Measurements from ENCODE around the gene SPRED1.
"Not testable (repeated sequence)": the region's sequence is repeated elsewhere in the genome, so short reads cannot be mapped to it uniquely, and the experiment has no call there.

The SPRED1 gene

DNA sequence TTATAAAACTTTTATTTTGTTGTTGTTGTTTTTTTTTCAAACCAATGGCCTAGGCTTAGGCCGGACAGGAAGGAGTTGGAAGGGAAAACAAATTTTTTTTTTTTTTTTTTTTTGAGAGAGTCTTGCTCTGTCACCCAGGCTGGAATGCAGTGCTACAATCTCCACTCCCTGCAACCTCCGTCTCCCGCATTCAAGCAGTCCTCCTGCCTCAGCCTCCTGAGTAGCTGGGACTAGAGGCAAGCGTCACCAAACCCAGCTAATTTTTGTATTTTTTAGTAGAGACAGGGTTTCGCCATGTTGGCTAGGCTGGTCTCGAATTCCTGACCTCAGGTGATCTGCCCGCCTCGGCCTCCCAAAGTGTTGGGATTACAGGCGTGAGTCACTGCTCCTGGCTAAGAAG lies 15.6 kb upstream of the SPRED1 start:
- not testable (repeated sequence) for DNase-seq

DNA sequence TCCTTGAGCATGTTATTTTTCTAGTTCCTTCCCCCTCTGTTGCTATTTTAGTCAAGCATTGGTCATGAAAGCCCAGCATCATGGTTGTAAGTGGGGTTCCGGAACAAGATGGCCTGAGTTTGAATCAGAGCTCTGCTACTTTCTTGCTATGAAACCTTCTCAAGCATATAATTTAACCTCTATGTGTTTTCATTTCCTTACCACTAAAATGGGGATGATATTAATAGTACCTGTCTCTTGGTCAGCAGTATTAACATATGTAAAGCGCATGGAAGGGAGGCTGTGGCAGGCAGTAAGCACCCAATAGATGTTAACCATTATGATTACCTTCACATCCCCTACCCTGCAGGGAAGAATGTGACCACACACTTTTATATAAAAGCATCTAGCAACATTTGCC lies 14.3 kb upstream of the SPRED1 start:
- DNase-seq, result no peak

DNA sequence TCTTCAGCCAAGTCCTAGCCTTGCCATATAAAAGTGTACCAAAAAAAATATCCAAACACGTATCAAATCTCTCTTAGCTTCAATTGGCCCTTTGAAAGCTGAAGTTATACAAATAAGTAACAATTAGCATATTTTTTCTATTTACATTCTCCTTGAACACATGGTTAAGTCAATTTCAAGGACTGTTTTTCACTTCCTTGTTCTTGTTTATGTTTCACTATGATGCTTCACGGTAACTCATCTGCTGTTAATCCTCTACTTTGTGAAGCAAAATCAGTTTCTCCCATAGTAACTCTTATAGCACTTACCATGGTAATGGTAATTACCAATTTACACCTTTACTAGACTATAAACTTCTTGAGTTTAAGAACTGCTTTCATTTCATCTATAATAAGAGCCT lies 10.6 kb upstream of the SPRED1 start:
- DNase-seq, result no peak

DNA sequence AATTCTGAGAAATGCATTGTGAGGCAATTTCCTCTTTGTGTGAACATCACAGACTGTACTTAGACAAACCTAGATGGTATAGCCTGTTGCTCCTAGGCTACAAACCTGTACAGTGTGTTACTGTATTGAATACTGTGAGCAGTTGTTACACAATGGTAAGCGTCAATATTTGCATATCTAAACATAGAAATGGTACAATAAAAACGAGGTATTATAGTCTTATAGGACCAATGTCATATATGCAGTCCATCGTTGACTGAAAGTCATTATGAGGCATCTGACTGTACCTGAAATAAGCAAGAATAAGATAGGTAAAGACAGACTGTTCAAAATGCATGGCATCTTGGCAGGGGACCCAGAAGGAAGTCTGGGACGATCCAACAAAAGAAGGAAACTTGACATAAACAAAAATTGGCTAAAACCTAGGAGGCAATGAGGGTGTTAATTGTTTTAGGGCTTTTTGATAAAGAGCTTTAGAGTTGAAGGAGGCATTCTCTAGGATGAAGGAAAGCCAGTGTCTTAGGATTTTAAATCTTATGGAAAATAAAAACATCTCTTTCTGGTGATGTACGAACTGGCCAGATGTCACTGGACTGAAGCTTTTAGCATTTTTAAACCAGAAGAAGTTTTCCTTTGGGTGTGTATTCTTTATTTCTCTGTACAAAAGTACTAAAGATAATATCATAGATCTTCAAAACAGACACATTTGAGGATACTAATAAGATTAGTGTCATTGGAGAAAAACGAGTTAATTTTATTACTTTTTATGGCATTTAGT lies 9.2 kb upstream of the SPRED1 start:
- DNase-seq, result no peak

DNA sequence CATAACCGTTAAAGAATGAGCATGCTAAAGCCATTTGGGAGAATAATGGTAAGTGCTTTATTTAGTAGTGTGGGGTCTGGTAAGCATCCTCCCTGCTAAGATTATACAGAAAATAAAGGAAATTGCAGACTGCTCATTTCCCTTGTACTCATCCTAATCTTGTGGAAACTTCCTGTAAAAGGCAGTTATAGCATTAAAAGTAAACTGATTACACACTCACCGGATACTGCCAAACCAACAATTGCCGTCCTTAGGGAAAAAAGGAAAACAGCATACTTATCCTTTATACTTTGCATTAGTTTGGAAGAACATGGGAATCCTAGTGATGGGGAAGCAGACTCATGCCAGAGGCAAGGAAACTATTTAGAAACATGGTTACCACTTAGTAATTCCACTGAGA lies 5.3 kb upstream of the SPRED1 start:
- DNase-seq, result no peak

DNA sequence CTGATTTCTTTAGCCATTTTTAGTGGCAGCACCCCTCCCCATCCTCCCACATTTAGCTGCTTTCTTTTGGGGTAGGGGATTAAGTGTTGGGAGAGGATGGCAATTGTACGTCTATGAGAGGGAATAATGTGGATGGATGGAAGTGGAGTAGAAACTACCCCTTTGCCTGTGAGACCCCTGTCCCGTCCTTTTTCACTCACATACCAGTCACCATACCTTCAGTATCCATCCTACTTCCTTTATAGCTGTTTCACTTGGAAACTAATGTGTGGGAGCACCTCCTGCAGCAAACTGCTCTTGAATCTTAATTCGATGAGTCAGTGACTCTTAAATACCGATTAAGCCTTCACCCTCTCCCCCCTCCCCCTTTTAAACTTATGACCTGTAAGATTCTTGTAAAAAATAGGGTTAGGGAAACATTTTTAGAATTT lies 730 bp downstream of the SPRED1 start:
- peak; percentile 81 for DNase-seq

DNA sequence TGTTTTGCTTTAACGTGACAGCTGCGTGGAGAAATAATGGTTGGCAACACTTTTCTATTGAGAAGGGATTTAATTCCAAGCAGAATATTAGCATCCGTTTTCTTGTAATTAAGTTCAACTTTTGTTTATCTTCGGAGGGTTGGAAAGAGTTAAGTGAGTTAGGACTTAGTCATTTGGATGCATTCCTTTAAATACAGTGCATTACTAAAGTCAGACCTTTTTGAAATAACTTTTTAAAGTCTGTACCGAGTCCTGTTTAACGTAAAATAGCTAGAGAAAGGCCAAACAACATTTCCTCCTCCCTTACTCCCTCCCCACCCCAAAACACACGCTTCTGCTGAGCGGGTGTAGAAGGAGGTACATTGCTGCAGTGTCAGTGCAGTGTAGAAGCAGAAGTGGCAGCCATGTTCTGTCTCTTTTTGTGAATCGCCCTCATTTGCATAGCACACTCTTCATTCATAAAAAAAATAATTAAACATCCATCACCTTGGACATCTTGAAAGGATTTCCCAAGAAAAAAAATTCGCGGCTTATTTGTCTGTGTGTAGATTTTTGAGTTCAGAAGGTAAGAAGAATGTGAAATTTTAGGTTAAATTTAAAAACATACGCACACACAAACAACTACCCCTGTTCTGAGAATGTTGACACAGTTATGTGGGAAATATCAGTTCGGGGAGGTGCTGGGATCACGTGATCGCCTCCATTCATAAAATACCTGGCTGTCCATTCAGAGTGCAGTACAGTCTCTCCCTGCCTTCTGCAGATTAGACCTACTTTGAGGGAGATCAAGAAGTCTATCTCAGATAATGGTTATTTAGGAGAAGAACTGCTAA lies 1.6 kb downstream of the SPRED1 start:
- peak; percentile 60 for DNase-seq

DNA sequence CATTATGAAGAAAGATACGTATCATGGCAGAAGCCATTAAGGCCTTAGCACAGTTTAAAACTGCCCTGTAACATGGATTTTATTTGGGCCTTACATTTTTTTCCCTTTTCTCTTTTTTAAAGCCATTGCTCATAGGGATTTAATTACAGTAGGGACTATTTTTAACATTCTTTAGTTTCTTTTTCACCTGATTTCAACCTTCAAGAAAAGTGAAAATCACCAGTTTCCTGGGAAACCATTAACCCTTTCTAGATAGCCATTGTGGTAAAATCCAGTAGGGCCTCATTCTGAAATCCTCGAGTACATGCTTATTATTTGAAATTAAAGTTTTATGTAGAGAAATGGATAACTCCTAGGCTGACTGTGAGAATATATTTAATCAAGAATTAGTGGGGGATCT lies 3.1 kb downstream of the SPRED1 start:
- DNase-seq, result no peak

DNA sequence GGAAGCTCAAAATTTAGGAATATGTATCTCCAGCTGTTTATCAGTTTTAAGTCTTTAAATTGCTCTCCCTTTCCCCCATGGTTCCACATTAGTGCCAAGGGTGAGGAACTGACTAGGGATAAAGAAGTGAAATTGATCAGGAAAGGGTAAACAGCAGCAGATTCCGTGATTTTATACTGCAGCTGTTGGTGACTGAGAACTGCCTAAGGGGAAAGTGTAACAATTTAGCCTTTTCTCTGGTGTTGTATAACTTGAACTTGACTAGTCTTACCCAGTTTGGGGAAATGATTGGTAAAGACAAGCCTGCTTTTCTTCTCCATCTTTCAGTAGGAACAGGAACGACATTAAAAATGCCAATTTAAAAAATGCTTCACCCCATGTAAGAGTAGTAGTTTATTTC lies 5.0 kb downstream of the SPRED1 start:
- DNase-seq, result no peak

DNA sequence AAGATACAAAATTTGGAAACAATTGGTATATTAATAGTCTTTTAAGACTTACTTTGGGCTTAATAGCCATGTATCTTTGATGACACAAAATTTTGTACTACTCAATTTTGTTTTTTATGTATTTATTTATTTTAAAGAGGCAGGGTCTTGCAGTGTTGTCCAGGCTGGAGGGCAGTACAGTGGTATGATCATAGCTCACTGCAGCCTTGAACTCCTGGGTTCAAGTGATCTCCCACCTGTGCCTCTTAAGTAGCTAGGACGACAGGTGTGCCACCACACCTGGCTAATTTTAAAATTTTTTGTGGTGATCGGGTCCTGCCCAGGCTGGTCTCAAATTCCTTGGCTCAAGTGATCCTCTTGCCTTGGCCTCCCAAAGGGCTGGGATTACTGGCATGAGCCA lies 6.5 kb downstream of the SPRED1 start:
- no peak for DNase-seq

DNA sequence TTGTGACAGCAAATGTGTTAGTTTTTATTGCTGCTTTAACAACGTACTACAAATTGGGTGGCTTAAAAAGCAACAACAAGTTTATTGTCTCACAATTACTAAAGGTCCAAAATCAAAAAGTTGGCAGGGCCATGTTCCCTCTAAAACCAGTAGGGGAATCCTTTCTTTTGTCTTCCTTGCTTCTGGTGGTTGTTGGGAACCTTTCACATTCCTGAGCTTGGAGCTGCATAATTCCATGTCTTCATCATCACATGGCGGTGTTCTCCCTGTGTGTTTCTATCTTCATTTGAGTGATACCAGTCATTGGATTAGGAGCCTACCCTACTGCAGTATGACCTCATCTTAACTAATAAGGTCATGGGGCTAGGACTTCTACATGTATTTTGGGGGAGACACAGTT lies 7.4 kb downstream of the SPRED1 start:
- DNase-seq, result peak; percentile 84

DNA sequence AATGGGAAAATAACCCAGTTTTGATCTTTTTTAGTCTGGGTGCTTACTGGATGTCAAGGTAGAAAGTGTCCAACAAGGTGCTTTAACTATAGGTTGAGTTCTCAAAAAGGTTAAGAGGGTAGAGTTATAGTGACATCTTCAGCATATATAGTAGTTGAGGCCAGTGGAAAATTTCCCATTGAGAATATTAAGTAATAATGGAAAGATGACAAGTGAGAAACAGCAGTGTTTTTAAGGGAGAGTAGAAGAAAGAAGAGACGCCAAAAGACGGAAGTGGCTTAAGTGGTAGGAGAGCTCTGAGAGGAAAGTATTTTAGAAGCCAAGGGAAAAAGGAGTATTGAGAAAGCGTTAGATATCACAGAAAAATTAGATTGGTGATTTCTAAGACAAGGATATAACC lies 10.6 kb downstream of the SPRED1 start:
- no peak for DNase-seq

DNA sequence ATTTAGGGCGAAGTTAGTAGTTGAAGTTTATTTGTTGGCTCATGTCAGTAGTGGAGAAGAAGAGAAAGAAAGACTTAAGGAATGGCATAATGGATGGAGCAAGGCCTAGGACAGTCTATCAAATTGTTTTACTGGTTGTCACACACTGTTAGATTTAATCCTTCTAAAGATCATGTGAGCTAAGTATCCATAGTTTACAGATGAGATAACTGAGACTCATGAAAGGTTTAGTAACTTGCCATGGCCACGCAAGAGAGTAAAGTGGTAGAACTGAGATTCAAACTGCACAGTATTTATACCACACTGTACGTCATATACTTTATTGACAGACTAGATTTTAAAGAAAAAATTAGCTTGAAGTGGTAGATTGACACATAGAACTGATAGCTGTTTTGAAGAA lies 11.4 kb downstream of the SPRED1 start:
- DNase-seq, result peak; percentile 89

DNA sequence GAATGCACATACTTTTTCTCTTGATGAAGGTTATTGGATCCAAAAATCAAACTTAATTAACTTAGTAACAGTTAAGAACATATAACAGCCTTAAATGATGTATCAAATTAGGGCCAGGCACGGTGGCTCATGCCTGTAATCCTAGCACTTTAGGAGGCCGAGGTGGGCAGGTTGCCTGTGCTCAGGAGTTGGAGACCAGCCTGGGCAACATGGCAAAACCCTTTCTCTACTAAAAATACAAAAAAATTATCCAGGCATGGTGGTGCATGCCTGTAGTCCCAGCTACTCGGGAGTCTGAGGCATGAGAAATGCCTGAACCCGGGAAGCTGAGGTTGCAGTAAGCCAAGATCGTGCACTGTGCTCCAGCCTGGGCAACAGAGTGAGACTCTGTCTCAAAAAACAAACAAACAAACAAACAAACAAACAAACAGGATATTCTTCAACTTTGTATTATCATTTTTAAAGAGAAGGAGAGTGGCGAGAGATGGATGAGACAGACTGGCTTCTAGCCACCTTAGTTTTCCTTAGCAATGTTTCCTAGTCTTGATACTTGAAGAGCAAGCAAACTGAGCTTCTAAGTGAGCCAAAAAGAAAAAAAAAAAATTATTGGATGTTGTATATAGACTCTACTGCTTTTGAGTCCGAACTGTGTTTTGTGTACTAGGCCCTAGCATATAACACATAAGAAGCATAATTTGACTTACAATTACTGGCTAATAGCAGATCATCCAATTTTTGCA lies 13.8 kb downstream of the SPRED1 start:
- no peak for DNase-seq

DNA sequence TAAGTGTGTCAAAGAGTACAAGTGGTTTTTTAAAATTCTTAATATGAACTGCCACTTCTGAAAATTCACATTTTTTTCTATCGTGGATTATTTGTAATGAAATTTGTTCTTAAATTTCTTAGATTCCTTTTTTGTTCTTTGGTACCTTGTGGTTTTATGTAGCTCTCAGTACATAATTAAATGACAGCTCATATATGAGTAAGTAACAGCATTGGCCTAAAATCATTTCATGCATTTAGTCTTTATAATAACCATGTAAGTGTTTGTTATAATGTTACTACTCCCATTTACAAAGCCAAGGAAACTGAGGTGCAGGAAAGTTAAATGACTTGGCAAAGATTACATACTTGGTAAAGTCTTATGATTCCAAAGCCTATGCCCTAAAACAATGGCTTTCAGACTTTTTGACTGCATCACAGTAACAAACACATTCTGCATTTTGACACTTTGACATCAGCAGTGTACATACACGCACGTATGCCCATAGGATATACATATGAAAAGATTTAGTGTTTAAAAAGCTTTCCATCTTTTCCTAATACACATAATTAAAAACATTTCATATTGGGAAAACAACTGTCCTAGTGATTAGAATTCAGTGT lies 14.9 kb downstream of the SPRED1 start:
- DNase-seq, result peak; percentile 40

DNA sequence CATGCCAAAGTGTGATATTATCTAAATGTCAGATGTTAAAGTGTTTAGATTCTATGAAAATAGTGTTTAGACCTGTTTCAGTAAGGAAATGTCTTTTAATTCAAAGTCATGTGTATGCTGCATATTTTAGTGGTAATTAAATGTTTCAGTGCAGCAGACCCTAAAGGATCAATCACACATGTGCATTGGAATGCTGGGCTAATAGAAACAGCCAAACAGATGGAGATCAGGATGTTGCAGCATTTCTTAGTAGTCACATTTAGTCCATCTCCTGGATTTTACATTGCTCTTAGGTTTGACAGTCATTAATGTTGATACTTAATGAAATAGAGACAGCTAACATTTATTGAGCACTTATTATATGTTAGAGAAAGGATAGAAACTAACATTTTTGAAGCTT lies 18.5 kb downstream of the SPRED1 start:
- DNase-seq, result no peak

DNA sequence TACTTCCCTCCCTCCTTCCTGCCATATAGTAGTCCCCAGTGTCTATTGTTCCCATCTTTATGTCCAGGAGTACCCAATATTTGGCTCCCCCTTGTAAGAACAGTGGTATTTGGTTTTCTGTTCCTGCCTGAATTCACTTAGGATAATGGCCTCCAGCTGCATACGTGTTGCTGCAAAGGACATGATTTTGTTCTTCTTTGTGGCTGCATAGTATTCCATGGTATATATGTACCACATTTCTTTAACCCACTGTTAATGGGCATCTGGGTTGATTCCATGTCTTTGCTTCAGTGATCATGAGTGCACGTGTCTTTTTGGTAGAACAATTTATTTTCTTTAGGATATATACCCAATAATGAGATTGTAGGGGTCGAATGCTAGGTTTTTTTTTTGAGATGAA lies 19.3 kb downstream of the SPRED1 start:
- no peak for DNase-seq

DNA sequence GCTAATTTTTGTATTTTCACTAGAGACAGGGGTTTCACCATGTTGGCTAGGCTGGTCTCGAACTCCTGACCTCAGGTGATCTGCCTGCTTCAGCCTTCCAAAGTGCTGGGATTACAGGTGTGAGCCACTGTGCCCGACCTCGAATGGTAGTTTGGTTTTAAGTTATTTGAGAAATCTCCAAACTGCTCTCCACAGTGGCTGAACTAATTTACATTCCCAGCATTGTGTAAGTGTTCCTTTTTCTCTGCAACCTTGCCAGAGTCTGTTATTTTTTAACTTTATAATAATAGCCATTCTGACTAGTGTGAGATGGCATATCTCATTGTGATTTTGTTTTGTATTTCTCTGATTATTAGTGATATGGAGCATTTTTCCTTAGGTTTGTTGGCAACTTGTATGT lies 19.8 kb downstream of the SPRED1 start:
- not testable (repeated sequence) for DNase-seq

DNA sequence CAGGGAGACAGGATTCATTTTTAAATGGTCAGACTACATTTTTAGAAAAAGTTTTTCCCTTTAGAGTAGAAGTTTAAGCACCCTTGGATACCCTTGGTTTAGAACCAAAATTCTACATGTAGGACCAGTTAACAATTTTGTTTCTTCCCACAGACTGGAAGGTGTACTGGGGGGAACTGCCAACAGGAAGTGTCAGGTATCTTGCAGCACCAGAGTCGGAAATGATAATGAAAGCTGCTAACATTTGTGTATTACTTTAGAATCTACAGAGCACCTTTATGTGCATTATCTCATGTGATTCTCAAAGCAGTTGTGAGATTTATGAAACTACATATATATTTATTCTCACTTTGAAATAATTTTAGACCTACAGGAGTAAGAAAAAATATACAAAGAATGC lies 21.5 kb downstream of the SPRED1 start:
- DNase-seq, result no peak

DNA sequence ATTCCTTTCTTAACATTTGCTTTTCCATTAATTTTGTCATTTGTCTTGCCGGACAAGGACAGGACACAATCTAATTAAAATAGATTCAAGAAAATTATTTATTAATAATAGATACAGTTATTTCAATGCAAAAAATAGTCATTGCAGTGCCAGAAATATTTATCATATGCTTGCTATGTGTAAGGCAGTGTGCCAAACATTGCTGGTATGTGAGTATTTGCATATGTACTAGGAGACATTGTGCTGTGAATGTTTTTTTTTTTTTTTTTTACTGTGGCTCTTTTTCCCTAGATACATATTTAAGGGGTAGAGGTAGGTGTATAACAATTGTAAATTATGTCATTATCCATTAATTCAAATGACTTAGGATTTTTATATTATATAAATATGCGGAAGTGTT lies 23.3 kb downstream of the SPRED1 start:
- peak; percentile 90 for DNase-seq

DNA sequence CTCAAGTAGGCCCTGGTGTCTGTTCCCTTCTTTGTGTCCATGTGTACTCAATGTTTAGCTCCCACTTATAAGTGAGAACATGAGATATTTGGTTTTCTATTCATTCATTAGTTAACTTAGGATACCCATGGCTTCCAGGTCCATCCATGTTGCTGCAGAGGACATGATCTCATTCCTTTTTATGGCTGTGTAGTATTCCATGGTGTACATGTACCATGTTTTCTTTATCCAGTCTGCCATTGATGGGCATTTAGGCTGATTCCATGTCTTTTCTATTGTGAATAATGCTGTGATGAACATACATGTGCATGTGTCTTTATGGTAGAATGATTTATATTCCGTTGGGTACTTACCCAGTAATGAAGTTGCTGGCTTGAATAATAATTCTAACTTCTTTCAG lies 24.6 kb downstream of the SPRED1 start:
- not testable (repeated sequence) for DNase-seq

DNA sequence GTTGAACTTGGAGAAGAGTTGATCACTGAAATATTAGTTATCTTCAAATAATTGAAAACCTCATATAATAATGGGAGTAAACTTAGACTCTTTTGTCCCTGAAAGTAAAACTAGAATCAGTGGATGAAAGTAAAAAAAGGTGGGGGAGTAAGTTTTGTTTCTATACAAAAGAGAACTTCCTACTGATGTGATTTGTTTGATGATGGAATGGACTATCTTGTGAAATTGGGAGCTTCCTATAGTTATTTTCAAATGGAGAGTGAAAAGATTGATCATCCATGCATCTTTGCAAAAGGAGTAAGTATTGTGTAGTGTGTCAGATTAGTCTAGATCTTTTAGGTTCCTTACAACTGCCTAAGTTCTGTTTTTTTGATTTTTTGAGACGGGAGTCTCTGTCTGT lies 28.4 kb downstream of the SPRED1 start:
- DNase-seq, result no peak

DNA sequence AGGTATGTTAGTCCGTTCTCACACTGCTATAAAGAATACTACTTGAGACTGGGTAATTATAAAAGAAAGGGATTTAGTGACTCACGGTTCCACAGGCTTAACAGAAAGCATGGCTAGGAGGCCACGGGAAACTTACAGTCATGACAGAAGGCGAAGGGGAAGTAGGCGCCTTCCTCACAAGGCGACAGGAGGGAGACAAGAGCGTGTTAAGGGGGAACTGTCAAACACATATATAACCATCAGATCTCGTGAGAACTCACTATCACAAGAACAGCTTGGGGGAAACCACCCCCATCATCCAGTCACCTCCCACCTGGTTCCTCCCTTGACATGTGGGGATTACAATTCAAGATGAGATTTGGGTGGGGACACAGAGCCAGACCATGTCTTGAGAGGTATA lies 30.4 kb downstream of the SPRED1 start:
- no peak for DNase-seq

All from fibroblast of upper back skin (primary cell).